SU-DHL-6 (cell line): Measurements from ENCODE around the gene P2RX2.

ENCODE experiments used
- H2AFZ ChIP-seq: fragments of 200-600 bp; sonication (generic); 2 replicates; pipeline ENCODE4 v1.6.1; 2014; ENCODE audit warnings: low read depth, mild to moderate bottlenecking, moderate library complexity, mixed read lengths, antibody characterized with exemption, low read length; ENCODE audit not compliant: severe bottlenecking
- H3F3A ChIP-seq: fragments of 200-600 bp; shearing (Covaris generic); 2 replicates; pipeline ENCODE4 v1.6.0; 2016; ENCODE audit warnings: antibody characterized with exemption, mild to moderate bottlenecking; ENCODE audit not compliant: insufficient read depth
- H3K27ac ChIP-seq: fragments of 200-600 bp; sonication (generic); 2 replicates; pipeline ENCODE4 v1.5.1; 2016; ENCODE audit warnings: low read depth, mild to moderate bottlenecking, low read length, moderate library complexity, mixed read lengths
- H3K27me3 ChIP-seq: fragments of 200-600 bp; sonication (generic), shearing (Covaris generic); 2 replicates; pipeline ENCODE4 v1.6.0; 2014; ENCODE audit warnings: mild to moderate bottlenecking, low read length
- H3K36me3 ChIP-seq: fragments of 200-600 bp; sonication (generic); 2 replicates; pipeline ENCODE4 v1.6.1; 2014; ENCODE audit warnings: mild to moderate bottlenecking, low read length, mixed read lengths
- H3K4me2 ChIP-seq: fragments of 300-600, 200-600 bp; shearing (Covaris generic), sonication (generic); 2 replicates; pipeline ENCODE4 v1.6.0; 2014; ENCODE audit warnings: low read length, low read depth, mild to moderate bottlenecking; ENCODE audit not compliant: poor library complexity, severe bottlenecking
- H3K4me3 ChIP-seq: fragments of 200-600 bp; sonication (generic); 2 replicates; pipeline ENCODE4 v1.5.1; 2014; ENCODE audit warnings: antibody characterized with exemption, low read length, mild to moderate bottlenecking, mixed read lengths; ENCODE audit not compliant: insufficient read depth, poor library complexity, severe bottlenecking
- H3K79me2 ChIP-seq: fragments of 200-600 bp; sonication (generic); 2 replicates; pipeline ENCODE4 v1.6.1; 2014; ENCODE audit warnings: mild to moderate bottlenecking, low read length, moderate library complexity; ENCODE audit not compliant: insufficient read depth
- H3K9ac ChIP-seq: fragments of 200-600 bp; sonication (generic); 2 replicates; pipeline ENCODE4 v1.7.0; 2014; ENCODE audit warnings: mild to moderate bottlenecking, low read length
- H3K9me2 ChIP-seq: fragments of 200-600 bp; sonication (generic); replicated peaks from 2 replicates; pipeline ENCODE4 v1.6.1; 2014; ENCODE audit warnings: low read length; ENCODE audit not compliant: insufficient read depth
- H3K9me3 ChIP-seq: fragments of 200-600 bp; sonication (generic); 2 replicates; pipeline ENCODE4 v1.6.1; 2014; ENCODE audit warnings: low read length, mixed read lengths; ENCODE audit not compliant: insufficient read depth
- H4K20me1 ChIP-seq: fragments of 200-600 bp; sonication (generic); 2 replicates; pipeline ENCODE4 v1.6.1; 2014; ENCODE audit warnings: low read depth, mild to moderate bottlenecking, antibody characterized with exemption, low read length, moderate library complexity, mixed read lengths
- EZH2phosphoT487 ChIP-seq: fragments of 200-600 bp; sonication (generic), shearing (Covaris generic); conservative IDR thresholded peaks from 2 replicates; pipeline ENCODE4 v1.6.1; 2018; ENCODE audit warnings: mild to moderate bottlenecking, antibody characterized with exemption, low read length, moderate library complexity, mixed read lengths
- TF ChIP-seq, protein P1 (sequence below): fragments of 200-600 bp; sonication (generic); IDR thresholded peaks from one replicate; pipeline ENCODE4 v1.5.1; 2017; ENCODE audit warnings: antibody characterized with exemption, mild to moderate bottlenecking, low read length, moderate library complexity; ENCODE audit not compliant: insufficient read depth, poor library complexity, severe bottlenecking

P2RX2 gene

DNA sequence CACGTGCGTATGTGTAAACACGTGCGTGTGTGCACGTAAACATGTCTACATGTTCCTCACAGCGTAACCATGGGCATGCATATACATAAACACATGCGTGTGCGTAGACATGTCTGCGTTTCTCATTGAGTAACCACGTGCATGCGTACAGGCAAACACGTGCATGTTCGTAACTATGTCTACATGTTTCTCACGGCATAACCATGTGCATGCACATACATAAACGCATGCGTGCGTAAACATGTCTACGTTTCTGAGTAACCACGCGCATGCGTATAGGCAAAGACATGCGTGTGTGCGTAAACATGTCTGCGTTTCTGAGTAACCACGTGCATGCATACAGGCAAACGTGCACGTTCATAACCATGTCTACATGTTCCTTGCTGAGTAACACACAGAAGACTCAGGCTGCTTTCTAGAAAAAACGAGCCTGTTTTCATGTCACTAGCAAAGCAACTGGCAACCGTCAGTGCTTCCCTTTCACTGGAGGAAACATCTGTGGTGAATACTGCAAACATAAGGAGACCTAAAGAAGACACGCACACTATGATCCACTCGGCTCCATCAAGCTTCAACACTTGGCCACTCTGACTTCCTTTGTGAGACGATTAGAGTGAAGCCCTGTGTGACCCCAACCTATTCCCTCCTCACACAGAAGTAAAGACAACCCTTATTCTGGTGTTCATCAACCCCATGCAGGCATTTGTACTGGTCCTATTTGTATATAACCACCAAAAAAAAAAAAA lies 39.7 kb downstream of the P2RX2 start:
- Histone ChIP-seq H3K9ac (no peak overlapping the region), H3K9me3 (no peaks in the 10 kb centered on the region), H2AFZ (no peak overlapping the region), H3K27ac (no peak overlapping the region), H3K27me3 (no peaks in the 10 kb centered on the region), H3F3A (no peaks in the 10 kb centered on the region), H4K20me1 (no peaks in the 10 kb centered on the region), H3K36me3 (peaks cover 55% of the 10 kb centered on the region), H3K4me3 (no peak overlapping the region), H3K4me2 (no peak overlapping the region), H3K9me2 (no peaks in the 10 kb centered on the region), H3K79me2 (no peaks in the 10 kb centered on the region)
- TF ChIP-seq, protein P1, sequence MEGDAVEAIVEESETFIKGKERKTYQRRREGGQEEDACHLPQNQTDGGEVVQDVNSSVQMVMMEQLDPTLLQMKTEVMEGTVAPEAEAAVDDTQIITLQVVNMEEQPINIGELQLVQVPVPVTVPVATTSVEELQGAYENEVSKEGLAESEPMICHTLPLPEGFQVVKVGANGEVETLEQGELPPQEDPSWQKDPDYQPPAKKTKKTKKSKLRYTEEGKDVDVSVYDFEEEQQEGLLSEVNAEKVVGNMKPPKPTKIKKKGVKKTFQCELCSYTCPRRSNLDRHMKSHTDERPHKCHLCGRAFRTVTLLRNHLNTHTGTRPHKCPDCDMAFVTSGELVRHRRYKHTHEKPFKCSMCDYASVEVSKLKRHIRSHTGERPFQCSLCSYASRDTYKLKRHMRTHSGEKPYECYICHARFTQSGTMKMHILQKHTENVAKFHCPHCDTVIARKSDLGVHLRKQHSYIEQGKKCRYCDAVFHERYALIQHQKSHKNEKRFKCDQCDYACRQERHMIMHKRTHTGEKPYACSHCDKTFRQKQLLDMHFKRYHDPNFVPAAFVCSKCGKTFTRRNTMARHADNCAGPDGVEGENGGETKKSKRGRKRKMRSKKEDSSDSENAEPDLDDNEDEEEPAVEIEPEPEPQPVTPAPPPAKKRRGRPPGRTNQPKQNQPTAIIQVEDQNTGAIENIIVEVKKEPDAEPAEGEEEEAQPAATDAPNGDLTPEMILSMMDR, result no peak
- no peak for TF ChIP-seq EZH2phosphoT487

DNA sequence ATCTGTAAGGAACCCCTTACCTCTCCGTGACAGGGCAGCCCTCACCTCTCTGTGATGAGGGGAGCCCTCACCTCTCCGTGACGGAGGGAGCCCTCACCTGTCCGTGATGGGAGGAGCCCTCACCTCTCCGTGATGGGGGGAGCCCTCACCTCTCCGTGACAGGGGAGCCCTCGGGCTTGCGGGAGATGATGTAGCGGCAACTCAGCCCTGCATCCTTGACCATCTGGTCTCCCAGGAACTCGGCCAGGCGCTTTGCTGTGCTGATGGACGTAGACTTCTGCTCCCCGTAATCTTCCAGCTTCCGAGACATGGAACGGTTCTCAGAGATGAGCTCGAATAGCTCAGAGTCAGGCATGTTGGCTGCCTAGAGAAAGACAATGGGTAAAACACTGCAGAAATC lies 40.6 kb downstream of the P2RX2 start:
- Histone ChIP-seq H3K4me2 (no peak overlapping the region), H3F3A (no peaks in the 10 kb centered on the region), H3K27me3 (no peaks in the 10 kb centered on the region), H3K79me2 (no peaks in the 10 kb centered on the region), H3K4me3 (no peak overlapping the region), H3K27ac (no peak overlapping the region), H2AFZ (no peak overlapping the region), H3K9ac (no peak overlapping the region), H3K9me3 (no peaks in the 10 kb centered on the region), H3K36me3 (peaks cover 49% of the 10 kb centered on the region), H3K9me2 (no peaks in the 10 kb centered on the region), H4K20me1 (no peaks in the 10 kb centered on the region)
- TF ChIP-seq, protein P1, result no peak
- TF ChIP-seq EZH2phosphoT487, result no peak

DNA sequence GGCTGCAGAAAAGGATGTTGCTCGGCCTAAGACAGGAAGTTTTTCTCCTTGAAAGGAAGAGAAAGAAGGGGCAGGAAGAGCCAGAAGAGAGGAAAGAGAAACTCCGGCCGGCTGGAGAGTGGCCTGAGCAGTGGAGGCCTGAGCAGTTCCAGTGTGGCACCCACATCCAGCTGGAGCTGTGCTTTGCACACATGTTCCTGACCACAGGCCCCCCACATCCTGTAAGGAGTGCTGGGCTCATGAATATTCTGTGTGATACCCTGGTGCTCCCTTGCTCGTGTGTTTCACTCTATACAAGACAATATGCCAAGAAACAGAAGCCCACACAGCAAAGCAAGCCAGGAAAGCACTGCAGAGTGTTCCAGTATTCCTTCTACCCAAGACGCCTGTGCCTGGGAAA lies 41.5 kb downstream of the P2RX2 start:
- H3K9me2 ChIP-seq, result no peaks in the 10 kb centered on the region
- no peak overlapping the region for H2AFZ ChIP-seq
- no peak overlapping the region for H3K9ac ChIP-seq
- no peaks in the 10 kb centered on the region for H3K9me3 ChIP-seq
- H4K20me1 ChIP-seq, result no peaks in the 10 kb centered on the region
- H3K79me2 ChIP-seq, result no peaks in the 10 kb centered on the region
- no peak for TF ChIP-seq EZH2phosphoT487
- TF ChIP-seq, protein P1, result no peak
- peaks cover 42% of the 10 kb centered on the region for H3K36me3 ChIP-seq
- no peak overlapping the region for H3K4me3 ChIP-seq
- no peaks in the 10 kb centered on the region for H3K27me3 ChIP-seq
- no peaks in the 10 kb centered on the region for H3F3A ChIP-seq
- H3K4me2 ChIP-seq, result no peak overlapping the region
- H3K27ac ChIP-seq, result no peak overlapping the region
